Uterus (tissue), 2 donors: ENCODE data around the gene RAB11A.

ENCODE experiments used
- POLR2A ChIP-seq, 2 donors: fragments of 450-650 bp; IDR thresholded peaks; one replicate each; pipeline ENCODE4 v1.6.1; 2016; ENCODE audit warnings: antibody characterized with exemption in 2 of 2, mild to moderate bottlenecking in 1 of 2, moderate library complexity in 1 of 2
- TF ChIP-seq, protein P1 (sequence below), 4 experiments: fragments of 200-600 bp in 2 of 4; fragments of 450-650 bp in 2 of 4; sonication (generic) in 2 of 4; IDR thresholded peaks; one replicate each; pipeline ENCODE4 v1.5.1; 2016 to 2019; ENCODE audit warnings: antibody characterized with exemption in 4 of 4, mild to moderate bottlenecking in 2 of 4, moderate library complexity in 1 of 4

DNA sequence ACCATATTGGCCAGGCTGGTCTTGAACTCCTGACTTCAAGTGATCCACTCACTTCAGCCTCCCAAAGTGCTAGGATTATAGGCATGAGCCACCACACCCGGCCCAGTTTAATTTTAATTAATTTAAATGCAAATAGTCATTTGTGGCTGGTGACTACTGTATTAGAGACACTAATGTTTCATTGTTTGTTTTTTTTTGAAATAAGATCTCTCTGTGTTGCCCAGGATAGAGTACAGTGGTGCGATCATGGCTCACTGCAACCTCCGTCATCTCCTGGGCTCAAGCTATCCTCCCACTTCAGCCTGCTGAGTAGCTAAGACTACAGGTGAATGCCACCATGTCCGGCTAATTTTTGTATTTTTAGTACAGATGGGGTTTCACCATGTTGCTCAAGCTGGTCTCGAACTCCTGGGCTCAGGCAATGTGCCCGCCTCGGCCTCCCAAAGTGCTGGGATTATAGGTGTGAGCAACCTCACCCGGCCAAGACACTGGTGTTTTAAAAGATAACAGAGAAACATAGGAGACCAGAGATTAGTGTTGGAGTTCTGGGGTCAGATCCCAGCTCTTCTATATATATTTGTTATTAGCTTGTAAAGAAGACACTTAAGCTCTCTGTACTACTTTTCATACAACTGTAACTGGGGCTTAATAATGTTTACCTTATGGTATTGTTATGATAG is 34.5 kb upstream of the RAB11A start:
- TF ChIP-seq, protein P1, sequence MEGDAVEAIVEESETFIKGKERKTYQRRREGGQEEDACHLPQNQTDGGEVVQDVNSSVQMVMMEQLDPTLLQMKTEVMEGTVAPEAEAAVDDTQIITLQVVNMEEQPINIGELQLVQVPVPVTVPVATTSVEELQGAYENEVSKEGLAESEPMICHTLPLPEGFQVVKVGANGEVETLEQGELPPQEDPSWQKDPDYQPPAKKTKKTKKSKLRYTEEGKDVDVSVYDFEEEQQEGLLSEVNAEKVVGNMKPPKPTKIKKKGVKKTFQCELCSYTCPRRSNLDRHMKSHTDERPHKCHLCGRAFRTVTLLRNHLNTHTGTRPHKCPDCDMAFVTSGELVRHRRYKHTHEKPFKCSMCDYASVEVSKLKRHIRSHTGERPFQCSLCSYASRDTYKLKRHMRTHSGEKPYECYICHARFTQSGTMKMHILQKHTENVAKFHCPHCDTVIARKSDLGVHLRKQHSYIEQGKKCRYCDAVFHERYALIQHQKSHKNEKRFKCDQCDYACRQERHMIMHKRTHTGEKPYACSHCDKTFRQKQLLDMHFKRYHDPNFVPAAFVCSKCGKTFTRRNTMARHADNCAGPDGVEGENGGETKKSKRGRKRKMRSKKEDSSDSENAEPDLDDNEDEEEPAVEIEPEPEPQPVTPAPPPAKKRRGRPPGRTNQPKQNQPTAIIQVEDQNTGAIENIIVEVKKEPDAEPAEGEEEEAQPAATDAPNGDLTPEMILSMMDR (IDR thresholded peaks at IDR 0.05), result no peak
- no peak for TF ChIP-seq POLR2A (IDR thresholded peaks at IDR 0.05)
